H9 (cell line): Measurements from ENCODE around the gene ARFGAP1. TPM values are rescaled to one million over a fixed set of nuclear protein-coding genes. Genes with fewer than 3 reads are reported as not detected.

Experiments used
- DNase-seq: peaks from one replicate; pipeline ENCODE4 v3.0.0-alpha.2; 2017
- H2AFZ ChIP-seq: one replicate; pipeline ENCODE4 v1.6.1; 2013; ENCODE audit warnings: mild to moderate bottlenecking, low read length, control low read depth, moderate library complexity
- H2AK5ac ChIP-seq: 2 replicates; pipeline ENCODE4 v1.6.1; 2013; ENCODE audit warnings: low read length, control low read depth, mixed read lengths; ENCODE audit not compliant: insufficient read length
- H2BK120ac ChIP-seq: one replicate; pipeline ENCODE4 v1.6.1; 2013; ENCODE audit warnings: low read depth, mild to moderate bottlenecking, low read length, control low read depth, inconsistent platforms; ENCODE audit not compliant: poor library complexity, severe bottlenecking
- H2BK12ac ChIP-seq: 2 replicates; pipeline ENCODE4 v1.6.1; 2013; ENCODE audit warnings: low read length, control low read depth, mixed read lengths, low read depth; ENCODE audit not compliant: insufficient read length
- H2BK15ac ChIP-seq: 2 replicates; pipeline ENCODE4 v1.6.1; 2013; ENCODE audit warnings: low read depth, low read length, control low read depth
- H2BK20ac ChIP-seq: one replicate; pipeline ENCODE4 v1.6.1; 2013; ENCODE audit warnings: low read depth, mild to moderate bottlenecking, low read length, control low read depth, inconsistent platforms; ENCODE audit not compliant: poor library complexity, severe bottlenecking
- H2BK5ac ChIP-seq: 2 replicates; pipeline ENCODE4 v1.6.1; 2013; ENCODE audit warnings: low read length, control low read depth, mixed read lengths; ENCODE audit not compliant: insufficient read length
- H3K14ac ChIP-seq: 2 replicates; pipeline ENCODE4 v1.6.1; 2013; ENCODE audit warnings: low read length, control low read depth; ENCODE audit not compliant: insufficient read depth
- H3K18ac ChIP-seq: 2 replicates; pipeline ENCODE4 v1.6.1; 2013; ENCODE audit warnings: low read depth, mild to moderate bottlenecking, mixed read lengths, low read length, control low read depth; ENCODE audit not compliant: insufficient read length
- H3K23ac ChIP-seq: 2 replicates; pipeline ENCODE4 v1.6.1; 2013; ENCODE audit warnings: low read length, control low read depth, mixed read lengths, low read depth; ENCODE audit not compliant: insufficient read length
- H3K23me2 ChIP-seq: 2 replicates; pipeline ENCODE4 v1.6.1; 2013; ENCODE audit warnings: low read depth, mild to moderate bottlenecking, mixed read lengths, low read length, control low read depth; ENCODE audit not compliant: insufficient read length, poor library complexity, severe bottlenecking
- H3K27ac ChIP-seq: 2 replicates; pipeline ENCODE4 v1.5.1; 2013; ENCODE audit warnings: low read length, control low read depth, mixed read lengths, low read depth; ENCODE audit not compliant: insufficient read length
- H3K27me3 ChIP-seq: 2 replicates; pipeline ENCODE4 v1.6.1; 2013; ENCODE audit warnings: low read length, control low read depth, inconsistent platforms; ENCODE audit not compliant: insufficient read depth
- H3K4ac ChIP-seq: 2 replicates; pipeline ENCODE4 v1.6.1; 2013; ENCODE audit warnings: low read depth, mild to moderate bottlenecking, control low read depth, inconsistent platforms, low read length, moderate library complexity
- H3K4me1 ChIP-seq: 2 replicates; pipeline ENCODE4 v1.6.1; 2013; ENCODE audit warnings: low read length, control low read depth, inconsistent platforms; ENCODE audit not compliant: insufficient read depth
- H3K4me2 ChIP-seq: 2 replicates; pipeline ENCODE4 v1.6.1; 2013; ENCODE audit warnings: low read length, control low read depth, mixed read lengths; ENCODE audit not compliant: insufficient read length, insufficient read depth
- H3K56ac ChIP-seq: 2 replicates; pipeline ENCODE4 v1.6.1; 2013; ENCODE audit warnings: low read depth, mild to moderate bottlenecking, mixed read lengths, low read length, control low read depth; ENCODE audit not compliant: insufficient read length
- H3K79me1 ChIP-seq: 2 replicates; pipeline ENCODE4 v1.6.1; 2013; ENCODE audit warnings: low read depth, mild to moderate bottlenecking, moderate library complexity, low read length, control low read depth, inconsistent platforms; ENCODE audit not compliant: insufficient read depth, poor library complexity, severe bottlenecking
- H3K79me2 ChIP-seq: 2 replicates; pipeline ENCODE4 v1.6.1; 2013; ENCODE audit warnings: low read length, control low read depth, inconsistent platforms; ENCODE audit not compliant: insufficient read depth
- H3K9ac ChIP-seq: 2 replicates; pipeline ENCODE4 v1.6.1; 2013; ENCODE audit warnings: low read length, control low read depth, mixed read lengths; ENCODE audit not compliant: insufficient read length; ENCODE audit errors: extremely low read depth
- H3K9me3 ChIP-seq: one replicate; pipeline ENCODE4 v1.6.1; 2013; ENCODE audit warnings: low read depth, low read length, inconsistent platforms; ENCODE audit not compliant: control insufficient read depth
- H3T11ph ChIP-seq: one replicate; pipeline ENCODE4 v1.6.1; 2013; ENCODE audit warnings: mild to moderate bottlenecking, low read length, control low read depth, inconsistent platforms
- H4K20me1 ChIP-seq: one replicate; pipeline ENCODE4 v1.6.1; 2013; ENCODE audit not compliant: control insufficient read depth, insufficient read length, insufficient read depth
- H4K5ac ChIP-seq: 2 replicates; pipeline ENCODE4 v1.6.1; 2013; ENCODE audit warnings: low read depth, mild to moderate bottlenecking, mixed read lengths, low read length, control low read depth; ENCODE audit not compliant: insufficient read length
- H4K8ac ChIP-seq: replicated peaks from 2 replicates; pipeline ENCODE4 v1.6.1; 2013; ENCODE audit warnings: low read length, control low read depth, mixed read lengths, low read depth; ENCODE audit not compliant: insufficient read length
- H4K91ac ChIP-seq: 2 replicates; pipeline ENCODE4 v1.6.1; 2013; ENCODE audit warnings: low read depth, mild to moderate bottlenecking, moderate library complexity, mixed read lengths, low read length, control low read depth; ENCODE audit not compliant: insufficient read length
- H3K27ac Mint-ChIP-seq, 3 experiments: 2 replicates in 2 of 3; 3 replicates in 1 of 3; pipeline ENCODE4 v1.8.0; 2020 to 2021; ENCODE audit warnings: mixed read lengths in 3 of 3, mild to moderate bottlenecking in 1 of 3, moderate library complexity in 1 of 3
- H3K27me3 Mint-ChIP-seq: 2 replicates; pipeline ENCODE4 v1.8.0; 2021; ENCODE audit warnings: low read depth, mild to moderate bottlenecking, moderate library complexity, mixed read lengths
- H3K36me3 Mint-ChIP-seq, 3 experiments: 2 replicates in 2 of 3; 3 replicates in 1 of 3; pipeline ENCODE4 v1.8.0; 2020 to 2021; ENCODE audit warnings: low read depth in 3 of 3, mixed read lengths in 3 of 3; ENCODE audit not compliant: insufficient read depth in 1 of 3
- H3K4me1 Mint-ChIP-seq, 2 experiments: 2 replicates each; pipeline ENCODE4 v1.8.0; 2020; ENCODE audit warnings: mixed read lengths in 2 of 2
- H3K4me3 Mint-ChIP-seq, 2 experiments: 2 replicates in 1 of 2; 3 replicates in 1 of 2; pipeline ENCODE4 v1.8.0; 2020 to 2021; ENCODE audit warnings: mild to moderate bottlenecking in 2 of 2, mixed read lengths in 2 of 2, moderate library complexity in 1 of 2
- H3K9me3 Mint-ChIP-seq, 2 experiments: 2 replicates in 1 of 2; 3 replicates in 1 of 2; pipeline ENCODE4 v1.8.0; 2020; ENCODE audit warnings: mild to moderate bottlenecking in 2 of 2, mixed read lengths in 2 of 2, moderate library complexity in 1 of 2
- WGBS: extraction: QIAGEN DNeasy Blood & Tissue Kit; methylation state at CpG from one replicate; pipeline ENCODE4 v1.1.7; 2013; ENCODE audit warnings: missing lambda C conversion rate, low lambda C conversion rate, mixed read lengths; ENCODE audit not compliant: insufficient read length; ENCODE audit errors: extremely low coverage; 5-methylcytosine and 5-hydroxymethylcytosine counted together
- total RNA-seq: library from RNA; stranded (reverse); gene quantifications from 2 replicates; pipeline ENCODE4 v1.2.1, GENCODE V29; 2021
- TF ChIP-seq, protein P1 (sequence below): fragments of 200-600 bp; sonication (generic); conservative IDR thresholded peaks from 3 replicates; pipeline ENCODE4 v1.8.0; 2021; ENCODE audit warnings: antibody characterized with exemption, mild to moderate bottlenecking

ARFGAP1 gene
- total RNA-seq, 1 experiment from 2014 or later = 114 TPM

DNA sequence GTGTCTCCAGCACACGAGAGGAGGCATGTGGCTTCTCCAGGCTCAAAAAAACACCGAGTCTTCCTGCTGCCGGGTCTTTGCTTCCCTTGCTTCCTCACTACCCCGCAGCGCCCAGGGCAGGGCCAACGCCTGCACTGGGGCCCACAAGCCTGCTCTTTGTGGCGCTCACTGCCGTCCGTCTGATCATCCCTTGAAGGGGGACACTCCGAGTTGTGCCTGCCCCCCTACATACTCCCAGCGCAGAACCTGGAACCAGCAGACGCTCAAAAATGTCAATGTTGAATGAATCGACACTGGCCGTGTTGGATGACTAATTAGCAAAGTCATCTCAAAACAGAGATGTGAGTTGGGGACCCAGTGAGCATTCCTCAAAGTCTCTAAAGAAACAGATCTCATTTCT lies 8.1 kb upstream of the ARFGAP1 start:
- H3K4me3 Mint-ChIP-seq = no peak overlapping the region
- no peak overlapping the region for H2BK20ac ChIP-seq
- no peaks in the 10 kb centered on the region; the same call in 1 of the 2 replicates for H3K4me1 ChIP-seq
- H4K91ac ChIP-seq = no peak overlapping the region
- no peak overlapping the region for H2BK120ac ChIP-seq
- no peaks in the 10 kb centered on the region for H3K27me3 ChIP-seq
- no peak overlapping the region for H3K9ac ChIP-seq
- H2BK15ac ChIP-seq = no peak overlapping the region
- no CpG with 5 or more reads among the region's 14 CpGs for WGBS
- H2AK5ac ChIP-seq = no peak overlapping the region
- no peaks in the 10 kb centered on the region for H3K9me3 Mint-ChIP-seq
- peaks cover 11 to 35% of the 10 kb centered on the region in 2 experiments for H3K4me1 Mint-ChIP-seq
- no peaks in the 10 kb centered on the region for H3K23me2 ChIP-seq
- no peaks in the 10 kb centered on the region for H3K9me3 ChIP-seq
- no peak overlapping the region for H3K56ac ChIP-seq
- H2BK5ac ChIP-seq = no peak overlapping the region
- H4K8ac ChIP-seq = no peak overlapping the region
- DNase-seq = no peak
- H3K79me1 ChIP-seq = no peaks in the 10 kb centered on the region
- H3K14ac ChIP-seq = no peak overlapping the region
- no peaks in the 10 kb centered on the region for H4K20me1 ChIP-seq
- H3T11ph ChIP-seq = no peak overlapping the region
- no peak overlapping the region for H3K23ac ChIP-seq
- no peak overlapping the region for H3K18ac ChIP-seq
- H3K36me3 Mint-ChIP-seq = no peaks in the 10 kb centered on the region
- H3K4me2 ChIP-seq = no peak overlapping the region
- peaks cover 15% of the 10 kb centered on the region for H3K27me3 Mint-ChIP-seq
- no peak overlapping the region for H3K27ac ChIP-seq
- H4K5ac ChIP-seq = no peak overlapping the region
- peak overlapping the region in 1 of 3 experiments; percentile 56; a peak in 1 of 7 replicates for H3K27ac Mint-ChIP-seq
- TF ChIP-seq, protein P1, sequence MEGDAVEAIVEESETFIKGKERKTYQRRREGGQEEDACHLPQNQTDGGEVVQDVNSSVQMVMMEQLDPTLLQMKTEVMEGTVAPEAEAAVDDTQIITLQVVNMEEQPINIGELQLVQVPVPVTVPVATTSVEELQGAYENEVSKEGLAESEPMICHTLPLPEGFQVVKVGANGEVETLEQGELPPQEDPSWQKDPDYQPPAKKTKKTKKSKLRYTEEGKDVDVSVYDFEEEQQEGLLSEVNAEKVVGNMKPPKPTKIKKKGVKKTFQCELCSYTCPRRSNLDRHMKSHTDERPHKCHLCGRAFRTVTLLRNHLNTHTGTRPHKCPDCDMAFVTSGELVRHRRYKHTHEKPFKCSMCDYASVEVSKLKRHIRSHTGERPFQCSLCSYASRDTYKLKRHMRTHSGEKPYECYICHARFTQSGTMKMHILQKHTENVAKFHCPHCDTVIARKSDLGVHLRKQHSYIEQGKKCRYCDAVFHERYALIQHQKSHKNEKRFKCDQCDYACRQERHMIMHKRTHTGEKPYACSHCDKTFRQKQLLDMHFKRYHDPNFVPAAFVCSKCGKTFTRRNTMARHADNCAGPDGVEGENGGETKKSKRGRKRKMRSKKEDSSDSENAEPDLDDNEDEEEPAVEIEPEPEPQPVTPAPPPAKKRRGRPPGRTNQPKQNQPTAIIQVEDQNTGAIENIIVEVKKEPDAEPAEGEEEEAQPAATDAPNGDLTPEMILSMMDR = no peak
- no peak overlapping the region for H2AFZ ChIP-seq
- no peak overlapping the region for H2BK12ac ChIP-seq
- no peak overlapping the region for H3K4ac ChIP-seq
- no peaks in the 10 kb centered on the region for H3K79me2 ChIP-seq
